GM19193 (cell line): ENCODE data around the gene UBE2D4.

ENCODE experiments used
- POLR2A ChIP-seq: IDR thresholded peaks from 4 replicates; pipeline ENCODE4 v1.6.1; 2011; ENCODE audit not compliant: insufficient read depth, insufficient read length; ENCODE audit errors: extremely low read depth

Gene UBE2D4

DNA sequence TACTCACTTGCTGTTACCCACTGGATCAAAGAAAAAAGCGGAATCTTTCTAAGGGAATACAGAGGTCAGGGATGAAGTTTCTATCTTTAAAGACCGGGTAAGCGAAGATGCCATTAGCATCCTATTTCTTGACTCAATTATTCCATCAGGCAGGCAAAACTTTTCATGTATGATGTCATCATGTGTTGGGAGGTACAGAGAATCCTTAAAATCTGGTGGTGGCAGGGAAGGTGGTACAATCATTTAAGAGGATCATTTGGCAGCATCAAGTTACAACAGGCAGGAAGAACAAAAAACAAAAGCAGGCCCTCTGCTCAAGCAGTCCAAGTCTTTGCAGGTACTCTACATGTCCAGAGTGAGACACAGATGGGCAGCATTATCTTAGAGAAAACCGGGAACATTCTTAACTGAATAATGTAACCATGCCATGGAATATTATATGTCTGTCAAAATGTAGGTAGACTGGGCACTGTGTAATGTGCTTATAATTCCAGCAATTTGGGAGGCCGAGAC lies 23.6 kb upstream of the UBE2D4 start:
- TF ChIP-seq POLR2A: no peak

DNA sequence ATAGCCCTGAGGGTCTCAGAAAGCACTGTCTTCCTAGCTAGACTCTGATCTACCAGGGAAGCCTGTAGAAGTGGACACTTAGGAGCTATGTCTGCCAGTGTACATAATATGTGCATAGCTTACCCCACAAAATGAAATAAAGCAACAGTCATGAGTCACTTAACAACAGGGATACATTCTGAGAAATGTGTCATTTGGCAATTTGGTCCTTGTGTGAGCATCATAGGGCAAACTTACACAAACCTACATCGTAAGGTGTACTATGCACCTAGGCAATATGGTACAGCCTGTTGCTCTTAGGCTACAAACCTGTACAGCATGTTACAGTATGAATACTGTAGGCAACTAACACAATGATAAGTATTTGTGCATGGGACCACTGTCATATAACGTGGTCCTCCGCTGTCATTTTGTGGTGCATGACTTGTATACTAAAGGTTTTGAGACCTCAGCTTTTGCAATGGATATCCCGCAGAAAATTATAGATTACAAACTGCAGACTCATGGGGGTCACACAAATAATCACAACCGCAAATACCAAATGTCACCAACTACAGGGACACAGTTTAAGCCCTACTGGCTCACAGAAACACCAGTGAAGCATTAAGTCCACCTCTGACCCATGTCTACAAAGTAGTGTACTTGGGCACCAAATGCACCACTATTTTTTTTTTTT lies 21.6 kb upstream of the UBE2D4 start:
- no peak for TF ChIP-seq POLR2A

DNA sequence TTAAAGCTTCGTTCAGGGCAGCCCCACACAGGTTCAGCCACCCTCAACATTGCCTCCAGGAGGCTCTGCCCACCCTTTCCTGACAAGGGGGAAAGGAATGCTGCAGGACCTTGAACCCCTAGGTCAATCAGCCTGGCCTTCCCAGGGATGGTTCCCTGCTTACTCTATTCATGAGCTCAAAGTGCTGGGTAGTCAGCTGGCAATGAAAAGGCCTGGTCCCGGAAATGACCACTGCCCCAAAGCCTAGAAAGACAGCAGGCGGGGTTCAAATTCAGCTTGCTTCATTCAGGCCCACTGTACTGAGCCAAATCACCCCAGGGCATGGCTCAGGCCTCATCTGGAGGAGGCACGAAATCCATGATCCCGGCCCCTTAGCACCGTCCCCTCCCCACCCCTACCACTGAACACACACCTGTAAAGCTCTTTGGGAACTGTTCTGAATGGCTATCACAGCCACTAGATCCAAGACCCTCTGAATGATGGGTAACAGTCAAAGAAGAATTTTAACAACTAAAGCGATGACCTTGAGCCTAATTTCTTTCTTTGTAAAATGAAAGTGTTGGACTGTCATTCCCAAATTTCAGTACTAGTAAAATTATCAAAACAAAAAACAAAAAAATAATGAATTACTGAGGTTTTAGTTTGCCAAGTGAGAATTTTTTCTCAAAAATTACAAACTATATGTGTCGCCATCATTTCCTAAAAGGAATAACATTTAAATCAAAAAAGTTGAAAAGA lies 20.9 kb upstream of the UBE2D4 start:
- TF ChIP-seq POLR2A: no peak

DNA sequence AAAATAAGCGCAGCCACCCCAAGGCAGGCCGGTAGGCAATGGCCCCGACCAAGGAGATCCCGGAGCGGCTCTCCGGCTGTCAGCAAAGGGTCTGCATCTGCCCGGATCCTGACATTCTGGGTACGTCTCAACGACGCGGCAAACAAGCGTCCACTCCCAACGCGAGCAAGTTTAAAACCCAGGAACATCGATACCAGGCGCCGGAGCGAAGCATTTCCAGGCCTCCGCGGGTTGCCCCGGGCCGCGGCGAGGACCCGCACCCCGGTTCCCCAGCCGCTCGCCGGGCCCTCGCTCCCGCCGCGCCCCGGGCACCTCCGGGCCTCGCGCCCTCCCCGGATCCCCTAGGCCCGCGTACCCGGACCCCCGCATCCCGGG lies 20.3 kb upstream of the UBE2D4 start:
- TF ChIP-seq POLR2A: no peak

DNA sequence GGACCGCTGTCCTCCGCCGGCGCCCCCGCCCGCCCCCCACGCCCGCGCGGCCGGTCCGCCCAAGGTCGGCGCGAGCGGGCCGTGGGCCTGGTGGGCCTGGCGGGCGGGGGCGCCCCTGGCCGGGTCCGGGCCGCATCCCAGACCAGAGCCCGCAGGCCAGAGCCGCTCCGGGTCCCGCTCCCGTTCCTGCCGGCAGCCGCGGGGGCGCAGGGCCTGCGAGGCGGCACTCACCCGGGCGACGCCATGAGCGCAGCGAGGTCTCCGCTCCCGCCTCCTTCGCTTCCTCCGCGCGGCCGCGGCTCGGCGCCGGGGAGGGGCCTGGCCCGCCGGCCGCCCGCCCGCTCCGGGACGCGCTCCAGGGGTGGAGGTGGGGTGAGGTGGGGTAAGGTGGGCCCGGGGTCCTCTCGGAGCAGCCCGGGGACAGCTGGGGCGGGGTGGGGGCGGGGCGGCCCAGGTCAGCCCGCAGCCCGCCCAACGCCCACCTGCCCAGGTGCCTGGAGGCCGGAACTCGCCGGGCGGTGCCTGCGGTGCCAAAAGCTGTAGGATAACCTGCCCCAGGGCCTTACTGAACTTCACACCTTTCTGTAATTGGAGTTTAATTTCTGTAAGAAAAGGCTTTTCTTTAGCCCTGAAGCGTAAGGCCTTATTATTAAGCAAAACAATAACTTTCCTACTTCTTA lies 19.8 kb upstream of the UBE2D4 start, which contains the start of gene URGCP:
TSS of gene URGCP (minus strand) at position 266 of the 680 bp plus-strand sequence. CDS start at position 245, 21 bp downstream.
- TF ChIP-seq POLR2A: peak; percentile 69

DNA sequence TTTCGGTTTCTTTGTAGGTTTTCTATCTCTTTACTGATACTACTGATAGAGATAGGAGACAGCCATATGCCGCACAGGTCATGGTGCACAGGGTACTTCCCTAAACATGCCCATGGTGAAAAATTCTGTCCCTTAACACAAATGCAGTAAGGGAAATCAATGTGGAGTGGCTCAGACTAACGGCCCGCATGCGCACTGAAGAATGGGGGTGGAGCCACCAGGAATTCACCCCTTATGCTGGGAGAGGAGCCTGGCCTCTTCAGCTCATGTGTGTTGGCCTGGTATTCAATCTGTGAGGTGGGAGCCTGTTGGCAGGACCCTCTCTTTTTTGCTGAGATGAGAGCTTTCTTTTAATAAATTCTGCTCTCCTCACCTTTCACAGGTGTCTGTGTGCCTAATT lies 11.4 kb upstream of the UBE2D4 start:
- TF ChIP-seq POLR2A: no peak

DNA sequence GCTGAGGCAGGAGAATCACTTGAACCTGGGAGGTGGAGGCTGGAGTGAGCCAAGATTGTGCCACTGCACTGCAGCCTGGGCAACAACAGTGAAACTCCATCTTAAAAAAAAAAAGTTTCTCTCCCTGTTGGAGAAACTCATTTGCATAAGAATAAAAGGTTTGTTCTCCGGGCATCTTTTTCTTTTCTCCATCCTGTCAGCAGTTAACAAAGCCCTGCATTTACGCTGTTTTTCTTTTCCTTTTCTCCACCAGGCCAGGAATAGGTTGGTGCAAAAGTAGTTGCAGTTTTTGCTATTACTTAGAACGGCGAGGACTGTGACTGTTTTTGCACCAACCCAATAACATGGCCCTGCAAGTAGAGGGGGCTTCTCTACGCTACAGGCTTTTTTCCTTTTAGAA lies 10.3 kb upstream of the UBE2D4 start:
- TF ChIP-seq POLR2A: no peak

DNA sequence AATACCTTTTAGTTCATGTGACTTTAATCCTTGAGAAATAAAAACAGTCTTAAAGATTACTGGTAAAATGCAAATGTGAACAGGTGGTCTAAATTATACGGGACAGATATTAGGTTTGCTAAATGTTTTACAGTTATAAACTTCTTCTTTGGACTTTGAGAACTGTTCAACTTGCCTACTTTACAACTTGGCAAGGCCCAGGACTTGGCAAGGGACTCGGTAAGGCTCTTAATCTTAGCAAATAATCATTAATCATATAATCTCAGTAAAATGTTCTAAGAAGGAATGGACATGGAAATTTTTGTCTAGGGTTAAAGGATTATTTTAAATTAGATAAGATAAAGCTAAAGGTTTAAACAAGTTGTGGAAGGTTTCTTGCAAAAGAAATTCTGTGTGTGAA lies 4.8 kb upstream of the UBE2D4 start:
- TF ChIP-seq POLR2A: no peak

DNA sequence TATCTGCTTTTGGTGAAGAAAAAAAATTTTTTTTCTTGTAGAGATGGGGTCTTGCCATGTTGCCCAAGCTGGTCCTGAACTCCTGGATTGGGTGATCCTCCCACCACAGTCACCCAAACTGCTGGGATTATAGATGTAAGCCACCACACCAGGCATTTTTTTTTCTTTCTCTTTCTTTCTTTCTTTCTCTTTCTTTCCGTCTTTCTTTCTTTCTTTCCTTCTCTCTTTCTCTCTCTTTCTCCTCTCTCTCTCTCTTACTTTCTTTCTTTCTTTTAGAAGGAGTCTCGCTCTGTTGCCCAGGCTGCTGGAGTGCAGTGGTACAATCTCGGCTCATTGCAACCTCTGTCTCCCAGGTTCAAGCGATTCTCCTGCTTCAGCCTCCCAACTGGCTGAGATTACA lies 3.5 kb upstream of the UBE2D4 start:
- TF ChIP-seq POLR2A: no peak

DNA sequence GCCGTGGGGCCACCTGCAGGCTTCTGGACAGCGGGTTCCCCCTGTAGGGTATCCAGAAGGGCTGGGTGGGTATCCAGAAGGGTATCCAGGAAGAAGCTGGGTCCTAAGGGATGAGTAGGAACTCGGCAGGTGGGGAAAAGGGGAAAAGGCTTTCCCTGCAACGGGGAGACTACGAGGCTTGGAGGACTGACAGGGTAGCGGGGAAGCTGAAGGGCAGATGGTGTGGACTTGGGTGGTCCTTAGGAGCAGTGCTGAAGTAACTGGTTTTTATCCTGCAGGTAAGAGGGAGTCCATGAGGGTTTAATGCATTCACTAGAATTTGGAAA lies 525 bp downstream of the UBE2D4 start:
- no peak for TF ChIP-seq POLR2A

DNA sequence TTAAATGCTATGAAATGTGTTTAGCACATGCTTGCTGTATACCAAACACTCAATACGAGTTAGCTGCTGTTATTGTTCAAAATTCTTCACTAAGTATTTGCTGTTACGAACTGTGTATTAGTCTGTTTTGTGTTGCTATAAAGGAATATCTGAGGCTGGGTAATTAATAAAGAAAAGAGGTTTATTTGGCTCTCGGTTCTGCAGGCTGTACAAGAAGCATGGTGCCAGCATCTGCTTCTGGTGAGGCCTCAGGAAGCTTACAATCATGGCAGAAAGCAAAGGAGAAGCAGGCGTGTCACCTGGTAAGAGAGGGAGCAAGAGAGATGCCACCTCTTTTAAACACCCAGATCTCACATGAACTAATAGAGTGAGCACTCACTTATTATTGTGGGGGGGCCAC lies 1.6 kb downstream of the UBE2D4 start:
- TF ChIP-seq POLR2A: no peak

DNA sequence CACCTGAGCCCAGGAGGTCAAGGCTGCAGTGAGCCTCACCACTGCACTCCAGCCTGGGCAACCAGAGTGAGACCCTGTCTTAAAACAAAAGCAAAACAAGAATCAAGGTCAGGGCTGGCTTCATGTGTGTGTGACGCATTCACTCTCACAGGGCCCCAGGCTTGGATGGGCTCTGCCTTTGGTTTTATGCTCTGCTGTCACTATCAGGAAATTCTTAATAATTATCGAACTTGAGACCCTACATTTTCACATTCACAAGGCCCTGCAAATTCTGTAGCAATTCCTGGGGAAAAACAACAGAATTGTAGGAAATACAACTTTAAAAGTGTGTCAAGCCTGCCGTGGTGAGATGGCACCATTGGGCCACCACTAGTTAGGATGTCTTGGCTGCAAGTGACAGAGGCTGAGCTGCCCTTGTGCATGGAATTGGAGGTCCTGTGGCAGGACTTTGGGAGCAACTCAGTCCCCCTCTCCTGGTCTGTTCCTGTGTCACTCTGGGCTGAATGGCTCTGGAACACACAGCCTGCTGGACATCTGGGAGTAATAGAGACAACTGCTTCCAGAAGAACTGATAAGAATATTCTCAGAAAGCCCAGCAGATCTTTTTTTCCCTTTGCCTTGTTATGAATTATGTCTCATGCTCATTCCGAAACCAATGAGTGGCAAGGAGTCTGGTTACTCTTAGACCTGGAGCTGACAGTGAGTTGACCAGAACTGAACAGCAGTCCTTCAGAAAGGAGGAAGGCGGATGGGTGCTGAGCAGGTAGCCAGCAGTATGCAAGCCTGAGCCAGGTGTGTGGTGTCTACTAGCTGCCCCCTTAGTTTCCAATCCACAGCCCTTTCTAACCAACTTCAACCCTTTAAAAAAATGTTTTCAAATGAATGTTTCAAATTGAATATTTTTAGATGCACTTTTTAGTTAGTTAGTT lies 3.6 kb downstream of the UBE2D4 start:
- TF ChIP-seq POLR2A: no peak

DNA sequence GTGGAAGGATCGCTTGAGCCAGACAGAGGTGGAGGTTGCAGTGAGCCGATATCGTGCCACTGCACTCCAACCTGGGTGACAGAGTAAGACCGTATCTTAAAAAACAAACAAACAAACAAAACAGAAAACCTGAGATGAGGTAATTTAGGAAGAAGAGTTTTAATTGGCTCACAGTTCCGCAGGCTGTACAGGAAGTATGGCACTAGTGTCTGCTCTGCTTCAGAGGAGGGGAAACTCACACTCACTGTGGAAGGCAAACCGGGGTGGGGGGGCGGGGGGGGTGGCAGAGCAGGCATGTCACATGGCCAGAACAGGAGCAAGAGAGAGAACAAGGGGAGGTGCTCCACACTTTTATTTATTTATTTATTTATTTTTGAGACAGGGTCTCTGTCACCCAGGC lies 5.1 kb downstream of the UBE2D4 start:
- TF ChIP-seq POLR2A: no peak

DNA sequence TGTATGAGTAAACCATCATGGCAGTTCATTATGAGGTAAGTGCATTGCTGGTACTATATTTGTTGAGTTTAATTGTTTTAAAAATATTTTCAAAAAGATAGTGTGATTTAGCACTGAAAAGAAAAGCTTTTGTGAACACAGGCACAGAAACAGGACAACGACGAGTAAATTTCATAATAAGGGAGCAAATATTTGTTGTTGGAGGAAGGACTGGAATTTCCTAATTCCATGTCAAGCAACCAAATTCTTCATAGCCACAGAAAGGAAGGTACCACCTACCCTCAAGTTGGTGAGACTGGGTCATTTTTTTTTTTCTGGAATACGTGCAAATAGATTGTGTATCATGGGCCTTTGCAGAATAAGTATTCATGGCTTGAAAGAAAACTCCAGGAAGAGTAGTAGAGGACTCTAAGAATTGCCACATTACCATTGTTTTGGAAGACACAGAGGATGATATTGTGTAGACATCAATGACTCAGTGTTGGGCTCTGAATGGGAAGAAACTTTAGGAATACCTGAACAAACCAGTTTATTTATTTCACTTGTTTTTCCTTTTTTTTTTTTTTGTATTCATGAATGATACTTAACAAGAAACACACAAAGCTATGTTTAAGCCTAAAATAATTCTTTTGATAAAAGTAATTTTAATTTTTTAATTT lies 7.8 kb downstream of the UBE2D4 start:
- no peak for TF ChIP-seq POLR2A

DNA sequence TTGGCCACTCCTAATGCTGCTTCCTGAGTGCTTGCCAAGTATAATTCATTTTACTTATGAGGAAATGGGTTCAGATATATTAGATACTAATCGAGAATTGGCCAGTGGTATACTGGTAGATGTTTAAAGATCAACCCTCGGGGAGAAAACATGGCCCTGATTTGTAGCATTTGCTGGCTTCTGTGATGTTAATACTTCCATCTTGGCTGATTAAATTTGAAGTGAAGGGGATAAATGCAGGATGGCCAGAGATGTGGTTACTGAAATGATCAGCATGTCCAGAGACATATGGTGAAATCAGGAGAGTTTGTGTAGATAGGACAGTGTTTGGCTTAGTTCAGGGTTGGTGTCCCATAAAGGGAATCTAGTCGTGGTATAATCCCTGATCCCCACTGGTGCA lies 11.2 kb downstream of the UBE2D4 start:
- no peak for TF ChIP-seq POLR2A

DNA sequence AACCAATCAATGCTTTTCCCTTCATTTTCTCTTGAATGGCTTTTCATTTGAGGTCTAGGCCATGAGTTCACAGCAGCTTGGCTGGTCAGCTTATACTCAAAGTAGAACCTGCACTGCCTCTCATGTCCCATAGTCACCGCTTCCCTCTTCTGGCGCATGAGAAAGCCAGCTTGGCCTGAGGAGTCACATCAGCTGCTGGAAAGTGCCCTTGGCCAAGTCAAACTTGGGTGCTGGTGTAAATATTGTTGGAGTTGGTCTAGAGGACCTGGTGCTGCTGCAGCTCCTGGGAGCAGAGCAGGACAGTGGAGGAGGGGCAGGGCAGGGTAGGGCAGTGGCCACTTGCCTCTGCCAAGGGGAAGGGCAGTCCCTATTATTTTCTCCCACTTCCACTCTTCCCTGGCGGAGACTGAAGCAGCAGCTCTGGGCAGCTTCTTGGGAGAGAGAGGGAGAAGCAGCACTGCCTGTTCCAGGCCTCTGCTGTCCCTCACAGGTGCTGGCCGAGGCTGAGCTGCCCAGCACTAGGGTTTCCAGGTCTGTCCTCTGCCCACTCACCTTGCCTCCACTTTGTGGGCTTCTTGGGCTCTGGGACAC lies 12.8 kb downstream of the UBE2D4 start:
- no peak for TF ChIP-seq POLR2A
